IMR-90 (cell line): ENCODE data around the gene BANP. TPM values are rescaled to one million over a fixed set of nuclear protein-coding genes. Genes with fewer than 3 reads are reported as not detected.

ENCODE experiments used
- ATAC-seq: fragments of 200-7000 bp; cut with Tn5 transposase; 2 replicates; pipeline ENCODE4 v1.9.1; 2020; ENCODE audit warnings: low read depth, mild to moderate bottlenecking, moderate library complexity
- BruUV-seq: library from RNA; stranded (reverse); fragments of 400-500 nt; replicated peaks from 2 replicates; lab custom pipeline; 2021; lab: Mats Ljungman, UMichigan
- CTCF ChIA-PET: fragments of 300-600 bp; formaldehyde crosslinking; extraction: SDS; loops from one replicate; lab custom pipeline; 2021; ENCODE audit warnings: antibody characterized with exemption; lab: Yijun Ruan, JAX
- POLR2A ChIA-PET: fragments of 300-600 bp; sonication (Branson Sonifier 250); formaldehyde crosslinking; loops from one replicate; lab custom pipeline; 2022; ENCODE audit warnings: antibody characterized with exemption; ENCODE audit not compliant: unreplicated experiment; lab: Charles Lee
- DNase-seq: peaks from one replicate; pipeline ENCODE4 v3.0.0; 2013
- H2AFZ ChIP-seq: replicated peaks from 2 replicates; pipeline ENCODE3; 2013; ENCODE audit warnings: low read length, mild to moderate bottlenecking; ENCODE audit not compliant: poor library complexity
- H2AK5ac ChIP-seq: 2 replicates; pipeline ENCODE4 v1.6.1; 2013; ENCODE audit warnings: low read depth, low read length, inconsistent platforms
- H2AK9ac ChIP-seq: replicated peaks from 2 replicates; pipeline ENCODE3; 2013; ENCODE audit warnings: mild to moderate bottlenecking, low read depth, low read length, moderate library complexity; ENCODE audit not compliant: poor library complexity
- H2BK120ac ChIP-seq: 2 replicates; pipeline ENCODE4 v1.6.1; 2013; ENCODE audit warnings: low read depth, low read length, inconsistent platforms
- H2BK15ac ChIP-seq: 3 replicates; pipeline ENCODE4 v1.6.1; 2013; ENCODE audit warnings: low read depth, low read length, inconsistent platforms
- H2BK20ac ChIP-seq: 2 replicates; pipeline ENCODE4 v1.6.1; 2013; ENCODE audit warnings: low read depth, mild to moderate bottlenecking, inconsistent platforms, low read length, moderate library complexity
- H2BK5ac ChIP-seq: 2 replicates; pipeline ENCODE4 v1.6.1; 2013; ENCODE audit warnings: mild to moderate bottlenecking, low read depth, low read length, inconsistent platforms; ENCODE audit not compliant: poor library complexity, severe bottlenecking
- H3K14ac ChIP-seq: replicated peaks from 2 replicates; pipeline ENCODE4 v1.6.1; 2013; ENCODE audit warnings: low read depth, low read length, inconsistent platforms
- H3K18ac ChIP-seq: 2 replicates; pipeline ENCODE4 v1.6.1; 2013; ENCODE audit warnings: low read depth, low read length, control low read depth
- H3K23ac ChIP-seq: 2 replicates; pipeline ENCODE4 v1.6.1; 2013; ENCODE audit warnings: low read depth, low read length, inconsistent platforms
- H3K27ac ChIP-seq: 2 replicates; pipeline ENCODE4 v1.5.1; 2013; ENCODE audit warnings: mild to moderate bottlenecking, control low read depth, low read length; ENCODE audit not compliant: insufficient read depth
- H3K27me3 ChIP-seq: 2 replicates; pipeline ENCODE4 v1.6.1; 2013; ENCODE audit warnings: low read length; ENCODE audit not compliant: control insufficient read depth, insufficient read depth
- H3K36me3 ChIP-seq: 2 replicates; pipeline ENCODE4 v1.6.1; 2013; ENCODE audit warnings: low read length, mixed read lengths; ENCODE audit not compliant: control insufficient read depth, insufficient read depth
- H3K4ac ChIP-seq: 2 replicates; pipeline ENCODE4 v1.6.1; 2013; ENCODE audit warnings: low read depth, low read length, inconsistent platforms
- H3K4me1 ChIP-seq: 2 replicates; pipeline ENCODE4 v1.6.1; 2013; ENCODE audit warnings: low read length, mixed read lengths; ENCODE audit not compliant: control insufficient read depth, insufficient read depth
- H3K4me2 ChIP-seq: 2 replicates; pipeline ENCODE4 v1.6.1; 2013; ENCODE audit warnings: low read depth, mild to moderate bottlenecking, control low read depth, low read length, moderate library complexity
- H3K4me3 ChIP-seq: 2 replicates; pipeline ENCODE4 v1.5.1; 2013; ENCODE audit warnings: low read depth, mild to moderate bottlenecking, control low read depth, low read length, moderate library complexity; ENCODE audit not compliant: insufficient read depth
- H3K56ac ChIP-seq: 2 replicates; pipeline ENCODE4 v1.6.1; 2013; ENCODE audit warnings: low read length, inconsistent platforms; ENCODE audit not compliant: insufficient read depth; ENCODE audit errors: extremely low read depth
- H3K79me1 ChIP-seq, 2 experiments: 2 replicates each; pipeline ENCODE4 v1.6.1; 2013; ENCODE audit warnings: low read length in 2 of 2, inconsistent platforms in 1 of 2, low read depth in 1 of 2
- H3K9ac ChIP-seq: 2 replicates; pipeline ENCODE4 v1.6.1; 2013; ENCODE audit warnings: low read depth, low read length, control low read depth
- H3K9me1 ChIP-seq: 2 replicates; pipeline ENCODE4 v1.6.1; 2013; ENCODE audit warnings: low read length, inconsistent platforms; ENCODE audit not compliant: insufficient read depth
- H3K9me3 ChIP-seq: 2 replicates; pipeline ENCODE4 v1.6.1; 2013; ENCODE audit warnings: low read length; ENCODE audit not compliant: control insufficient read depth, insufficient read depth
- H4K20me1 ChIP-seq: 2 replicates; pipeline ENCODE4 v1.6.1; 2013; ENCODE audit warnings: low read length, inconsistent platforms; ENCODE audit not compliant: insufficient read depth
- H4K5ac ChIP-seq: 2 replicates; pipeline ENCODE4 v1.6.1; 2013; ENCODE audit warnings: mild to moderate bottlenecking, low read depth, low read length, control low read depth
- H4K8ac ChIP-seq, 2 experiments: 2 replicates each; pipeline ENCODE4 v1.6.1; 2013; ENCODE audit warnings: low read depth in 2 of 2, low read length in 2 of 2, control low read depth in 1 of 2, inconsistent platforms in 1 of 2
- H4K91ac ChIP-seq: 2 replicates; pipeline ENCODE4 v1.6.1; 2013; ENCODE audit warnings: low read depth, low read length, inconsistent platforms; ENCODE audit not compliant: insufficient read depth
- BHLHE40 ChIP-seq: fragments of 150-350 bp; IDR thresholded peaks from 2 replicates; pipeline ENCODE4 v1.6.1; 2016; ENCODE audit warnings: mild to moderate bottlenecking, low read depth, low read length
- CEBPB ChIP-seq: IDR thresholded peaks from 2 replicates; pipeline ENCODE4 v1.6.1; 2012; ENCODE audit warnings: low read depth, low read length, improper control_type of control experiment
- CTCF ChIP-seq: conservative IDR thresholded peaks from 2 replicates; pipeline ENCODE4 v1.5.1; 2012; ENCODE audit warnings: mild to moderate bottlenecking, low read depth, low read length, improper control_type of control experiment
- ELK1 ChIP-seq: fragments of 150-350 bp; IDR thresholded peaks from 2 replicates; pipeline ENCODE4 v1.6.1; 2016; ENCODE audit warnings: low read depth, mild to moderate bottlenecking, low read length, moderate library complexity, borderline replicate concordance
- FOS ChIP-seq: fragments of 150-350 bp; IDR thresholded peaks from 2 replicates; pipeline ENCODE4 v1.6.1; 2016; ENCODE audit warnings: low read depth, low read length
- MAFK ChIP-seq: IDR thresholded peaks from 2 replicates; pipeline ENCODE4 v1.6.1; 2012; ENCODE audit warnings: low read depth, low read length, improper control_type of control experiment
- MAZ ChIP-seq: IDR thresholded peaks from 2 replicates; pipeline ENCODE4 v1.6.1; 2012; ENCODE audit warnings: low read depth, mild to moderate bottlenecking, low read length, improper control_type of control experiment, moderate library complexity, borderline replicate concordance
- NFE2L2 ChIP-seq: fragments of 150-350 bp; IDR thresholded peaks from 2 replicates; pipeline ENCODE4 v1.6.1; 2016; ENCODE audit warnings: low read depth, mild to moderate bottlenecking, low read length
- POLR2A ChIP-seq: IDR thresholded peaks from 2 replicates; pipeline ENCODE4 v1.6.1; 2012; ENCODE audit warnings: mild to moderate bottlenecking, low read depth, low read length
- RCOR1 ChIP-seq: IDR thresholded peaks from 2 replicates; pipeline ENCODE4 v1.6.1; 2012; ENCODE audit warnings: mild to moderate bottlenecking, low read length, improper control_type of control experiment; ENCODE audit not compliant: insufficient replicate concordance
- SMC3 ChIP-seq: fragments of 150-350 bp; IDR thresholded peaks from 2 replicates; pipeline ENCODE4 v1.6.1; 2016; ENCODE audit warnings: low read depth, mild to moderate bottlenecking, antibody characterized with exemption, low read length, moderate library complexity
- WGBS, 2 experiments: methylation state at CpG; one replicate each; pipeline versions ENCODE4 v1.1.5 to v1.1.7; 2013; ENCODE audit warnings: missing lambda C conversion rate in 2 of 2; ENCODE audit not compliant: insufficient read length in 1 of 2; ENCODE audit errors: extremely low coverage in 2 of 2; 5-methylcytosine and 5-hydroxymethylcytosine counted together
- dilution Hi-C: fragments of 300-500 bp; cut with HindIII; formaldehyde crosslinking; loops from one replicate; pipeline ENCODE4 v1.14.3; 2018; ENCODE audit warnings: low sequenced_read_pairs; ENCODE audit not compliant: unreplicated experiment
- in situ Hi-C: fragments of 300-500 bp; cut with MboI; formaldehyde crosslinking; loops from 3 replicates; pipeline ENCODE4 v1.14.3; 2019; ENCODE audit warnings: low sequenced_read_pairs, inconsistent platforms, mixed read lengths
- intact Hi-C: fragments of 100-400 bp; cut with micrococcal nuclease; formaldehyde crosslinking; loops from 2 replicates; pipeline ENCODE4 v1.10.0; 2022
- polyA plus RNA-seq, 3 experiments: library from polyadenylated mRNA; depleted of rRNA; stranded (reverse); fragments of >200 nt; gene quantifications; 2 replicates each; pipeline ENCODE4 v1.2.3, GENCODE V29; 2012; ENCODE audit warnings: low replicate concordance in 1 of 3
- total RNA-seq: library from RNA; depleted of rRNA; stranded (reverse); fragments of >200 nt; gene quantifications from 2 replicates; pipeline ENCODE4 v1.2.3, GENCODE V29; 2012

BANP gene
- total and polyA plus RNA-seq, 2 of the 4 experiments (the other 2 are of a cell fraction): 17.4 to 17.9 TPM

- Histone ChIP-seq H2BK20ac (peak overlapping the region; percentile 88), H3K4me1 (peaks cover 26% of the 10 kb centered on the region), H3K56ac (peak overlapping the region; percentile 31; the same call in 1 of the 2 replicates), H4K8ac (peak overlapping the region; percentile 73 to 91; a peak in 3 of 4 replicates), H3K36me3 (peaks cover 5% of the 10 kb centered on the region; the same call in 1 of the 2 replicates), H3K4me3 (no peak overlapping the region), H3K4ac (peak overlapping the region; percentile 85), H3K4me2 (no peak overlapping the region), H3K18ac (peak overlapping the region; percentile 60; the same call in 1 of the 2 replicates), H3K9me3 (no peaks in the 10 kb centered on the region), H3K79me1 (peaks cover 4 to 39% of the 10 kb centered on the region in 2 experiments; a peak in 2 of 4 replicates), H2AK5ac (peak overlapping the region; percentile 83), H3K27me3 (no peaks in the 10 kb centered on the region), H3K27ac (peak overlapping the region; percentile 22; the same call in 1 of the 2 replicates), H3K9me1 (peaks cover 19% of the 10 kb centered on the region), H3K9ac (no peak overlapping the region), H2BK120ac (peak overlapping the region; percentile 95), H2AFZ (no peak overlapping the region), H3K23ac (peak overlapping the region; percentile 86), H4K91ac (peak overlapping the region; percentile 68), H3K14ac (peak overlapping the region; percentile 84), H2BK15ac (peak overlapping the region; percentile 66; the same call in 2 of the 3 replicates), H2AK9ac (no peak overlapping the region), H4K20me1 (no peaks in the 10 kb centered on the region), H2BK5ac (peak overlapping the region; percentile 89), H4K5ac (peak overlapping the region; percentile 26; the same call in 1 of the 2 replicates)
- ChIA-PET CTCF (interaction anchor here (0.7 kb wide), 1 partner anchor 225 kb away, joined by 3 read pairs; no protein-coding TSS in a partner anchor), POLR2A (no interaction called here)
- intact Hi-C loops: loop anchor here (1.0 to 10.0 kb wide), 3 partner anchors 105 to 323 kb away; no protein-coding TSS in a partner anchor
- no peak for TF ChIP-seq SMC3
- no peak for TF ChIP-seq NFE2L2
- TF ChIP-seq MAZ: no peak
- no peak for TF ChIP-seq BHLHE40
- TF ChIP-seq RCOR1: no peak
- no peak for TF ChIP-seq CTCF
- TF ChIP-seq ELK1: no peak
- TF ChIP-seq POLR2A: no peak
- no peak for TF ChIP-seq FOS
- no peak for TF ChIP-seq MAFK
- no peak for TF ChIP-seq CEBPB
- WGBS, 2 experiments: no CpG with 5 or more reads among the region's 14 CpGs
- no TSS peak for BruUV-seq
- DNase-seq (no peak), ATAC-seq (no peak)
- dilution Hi-C loops: no loop called here
- in situ Hi-C loops: no loop called here
Observed at GRCh38 chr16:88061346-88062110, 110.3 kb downstream of the BANP start.
